Endothelial cell of umbilical vein (primary cell): ENCODE data around the gene FAM3B. TPM values are rescaled to one million over a fixed set of nuclear protein-coding genes. Genes with fewer than 3 reads are reported as not detected.

Experiments
- BruUV-seq: library from RNA; stranded (reverse); fragments of 400-500 nt; replicated peaks from 2 replicates; lab custom pipeline; 2021; lab: Mats Ljungman, UMichigan
- CTCF ChIA-PET: fragments of 300-600, 350-600 bp; sonication (Branson Sonifier 250); formaldehyde crosslinking; loops from one replicate; lab custom pipeline; 2021; ENCODE audit warnings: antibody characterized with exemption, inconsistent platforms; lab: Charles Lee
- POLR2A ChIA-PET: fragments of 300-600, 350-600 bp; sonication (Branson Sonifier 250); formaldehyde crosslinking; loops from one replicate; lab custom pipeline; 2021; ENCODE audit warnings: antibody characterized with exemption, inconsistent platforms; lab: Charles Lee
- DNase-seq: peaks from one replicate; pipeline ENCODE4 v3.0.0-alpha.2; 2011; ENCODE audit warnings: low read depth, low spot score
- FAIRE-seq: peaks from 2 replicates; lab custom pipeline; 2011; peaks lifted over from hg19 to GRCh38; lab: Jason Lieb, UNC
- H2AFZ ChIP-seq: 2 replicates; pipeline ENCODE4 v1.6.0; 2012; ENCODE audit warnings: low read depth, low read length, control low read depth, inconsistent platforms
- H3K27ac ChIP-seq: 2 replicates; pipeline ENCODE4 v1.5.1; 2011; ENCODE audit warnings: low read depth, mild to moderate bottlenecking, control low read depth, low read length, moderate library complexity; ENCODE audit not compliant: insufficient read depth
- H3K27me3 ChIP-seq, 2 experiments: 2 replicates each; pipeline versions ENCODE4 v1.6.0 to v1.6.1; 2011; ENCODE audit warnings: low read length in 2 of 2, mixed read lengths in 1 of 2; ENCODE audit not compliant: control insufficient read depth in 2 of 2, insufficient read depth in 2 of 2
- H3K36me3 ChIP-seq, 2 experiments: 2 replicates in 1 of 2; 3 replicates in 1 of 2; pipeline ENCODE4 v1.5.1; 2011; ENCODE audit warnings: low read length in 2 of 2, mild to moderate bottlenecking in 1 of 2, moderate library complexity in 1 of 2; ENCODE audit not compliant: control insufficient read depth in 2 of 2, insufficient read depth in 2 of 2; ENCODE audit errors: extremely low read depth in 1 of 2
- H3K4me1 ChIP-seq: 3 replicates; pipeline ENCODE4 v1.5.1; 2011; ENCODE audit warnings: mild to moderate bottlenecking, low read length; ENCODE audit not compliant: control insufficient read depth, insufficient read depth; ENCODE audit errors: extremely low read depth
- H3K4me2 ChIP-seq: 2 replicates; pipeline ENCODE4 v1.6.1; 2011; ENCODE audit warnings: low read length, control low read depth, mixed read lengths; ENCODE audit not compliant: insufficient read depth
- H3K4me3 ChIP-seq, 3 experiments: fragments of 200-600 bp in 1 of 3; sonication (generic), shearing (Covaris generic) in 1 of 3; replicated peaks in 1 of 3; 2 replicates each; pipeline ENCODE4 v1.5.1; 2011 to 2016; ENCODE audit warnings: control low read depth in 3 of 3, low read length in 3 of 3, mild to moderate bottlenecking in 2 of 3, inconsistent platforms in 1 of 3, low read depth in 1 of 3, moderate library complexity in 1 of 3; ENCODE audit not compliant: insufficient read depth in 1 of 3
- H3K79me2 ChIP-seq: 2 replicates; pipeline ENCODE4 v1.6.0; 2012; ENCODE audit warnings: low read length, inconsistent platforms; ENCODE audit not compliant: control insufficient read depth, insufficient read depth
- H3K9ac ChIP-seq: replicated peaks from 2 replicates; pipeline ENCODE3; 2011; ENCODE audit warnings: low read length, control low read depth; ENCODE audit not compliant: insufficient read depth; ENCODE audit errors: extremely low read depth
- H3K9me1 ChIP-seq: replicated peaks from 3 replicates; pipeline ENCODE4 v1.6.0; 2011; ENCODE audit warnings: mild to moderate bottlenecking, low read length; ENCODE audit not compliant: control insufficient read depth, insufficient read depth; ENCODE audit errors: extremely low read depth
- H3K9me3 ChIP-seq: replicated peaks from 2 replicates; pipeline ENCODE4 v1.5.1; 2012; ENCODE audit warnings: low read length, inconsistent platforms; ENCODE audit not compliant: control insufficient read depth, insufficient read depth
- H4K20me1 ChIP-seq: replicated peaks from 2 replicates; pipeline ENCODE3; 2011; ENCODE audit warnings: mild to moderate bottlenecking, low read length; ENCODE audit not compliant: control insufficient read depth, insufficient read depth; ENCODE audit errors: extremely low read depth
- EZH2 ChIP-seq: IDR thresholded peaks from 2 replicates; pipeline ENCODE4 v1.6.1; 2012; ENCODE audit warnings: borderline replicate concordance, low read depth, mild to moderate bottlenecking, moderate library complexity, low read length, inconsistent platforms; ENCODE audit not compliant: severe bottlenecking
- FOS ChIP-seq: IDR thresholded peaks from 2 replicates; pipeline ENCODE4 v1.6.1; 2011; ENCODE audit warnings: mild to moderate bottlenecking, low read length, moderate library complexity, borderline replicate concordance; ENCODE audit not compliant: insufficient read depth
- GATA2 ChIP-seq: IDR thresholded peaks from 2 replicates; pipeline ENCODE4 v1.7.0; 2011; ENCODE audit warnings: low read depth, mild to moderate bottlenecking, moderate library complexity, mixed read lengths, low read length; ENCODE audit not compliant: insufficient read length, insufficient read depth
- JUN ChIP-seq: IDR thresholded peaks from 2 replicates; pipeline ENCODE4 v1.6.1; 2011; ENCODE audit warnings: borderline replicate concordance, low read depth; ENCODE audit not compliant: insufficient read length, insufficient read depth
- MYC ChIP-seq: IDR thresholded peaks from one replicate; pipeline ENCODE4 v1.6.1; 2011; ENCODE audit warnings: mild to moderate bottlenecking, low read depth, low read length
- POLR2A ChIP-seq: IDR thresholded peaks from 2 replicates; pipeline ENCODE4 v1.6.1; 2012; ENCODE audit warnings: low read depth, mild to moderate bottlenecking, control low read depth, low read length
- POLR2AphosphoS5 ChIP-seq: IDR thresholded peaks from 2 replicates; pipeline ENCODE4 v1.6.1; 2012; ENCODE audit warnings: low read depth, mild to moderate bottlenecking, control low read depth, low read length, moderate library complexity; ENCODE audit not compliant: insufficient read depth
- dilution Hi-C: fragments of 300-500 bp; cut with MboI; formaldehyde crosslinking; loops from one replicate; pipeline ENCODE4 v1.15.0; 2019; ENCODE audit warnings: low sequenced_read_pairs; ENCODE audit not compliant: extremely low pct_ligation_motif_present
- intact Hi-C: fragments of 100-400 bp; cut with micrococcal nuclease; formaldehyde crosslinking; loops from one replicate; pipeline ENCODE4 v1.10.0; 2022
- polyA plus RNA-seq, 4 experiments: library from polyadenylated mRNA; depleted of rRNA in 3 of 4; stranded (reverse) in 3 of 4; unstranded in 1 of 4; fragments of >200 nt; gene quantifications; 2 replicates each; pipeline versions ENCODE4 v1.2.1 to v1.2.3, GENCODE V29; 2011 to 2012; ENCODE audit warnings: missing spikeins in 1 of 4
- total RNA-seq: library from RNA; stranded (reverse); gene quantifications from 2 replicates; pipeline ENCODE4 v1.2.3, GENCODE V29; 2021
- TF ChIP-seq, protein P1 (sequence below), 2 donors: IDR thresholded peaks; 1 replicate in 1 of 2; 2 replicates in 1 of 2; pipeline ENCODE4 v1.5.1; 2011; ENCODE audit warnings: low read length in 2 of 2, mild to moderate bottlenecking in 2 of 2, moderate library complexity in 2 of 2, control low read depth in 1 of 2, inconsistent platforms in 1 of 2, low read depth in 1 of 2; ENCODE audit not compliant: insufficient read depth in 1 of 2; ENCODE audit errors: extremely low read depth in 1 of 2
- TF ChIP-seq, protein P2 (sequence below): IDR thresholded peaks from 2 replicates; pipeline ENCODE4 v1.6.1; 2011; ENCODE audit not compliant: insufficient read depth, insufficient read length

FAM3B gene
- total and polyA plus RNA-seq, 2 donors (not counting 3 experiments of a cell fraction or from before 2014, with no cell fraction given) = not detected

DNA sequence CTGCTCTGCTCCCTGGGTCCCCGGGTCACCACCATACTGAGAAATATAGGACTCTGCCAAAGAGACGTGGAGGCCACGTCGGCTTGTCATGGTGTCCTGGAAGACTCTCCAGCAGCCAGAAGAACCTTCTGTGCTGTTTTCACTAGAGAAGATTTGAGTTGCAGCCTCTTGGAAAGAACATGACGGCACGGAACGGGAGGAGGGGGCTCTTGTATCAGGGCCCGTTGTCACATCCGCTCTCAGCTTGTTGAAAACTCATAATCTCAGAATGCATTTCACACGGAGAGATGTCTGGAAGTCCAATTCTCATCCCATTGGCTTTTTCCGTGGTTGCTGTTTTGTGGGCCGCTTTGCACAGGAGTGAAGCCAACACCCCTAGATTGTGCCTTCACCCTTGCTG is 39.4 kb upstream of the FAM3B start:
- Histone ChIP-seq H3K4me3 (no peak overlapping the region), H3K9me3 (no peaks in the 10 kb centered on the region), H3K27ac (no peak overlapping the region), H3K36me3 (peaks cover 0 to 7% of the 10 kb centered on the region in 2 experiments), H3K4me2 (no peak overlapping the region), H3K79me2 (no peaks in the 10 kb centered on the region), H3K9ac (no peak overlapping the region), H4K20me1 (no peaks in the 10 kb centered on the region), H2AFZ (no peak overlapping the region), H3K27me3 (no peaks in the 10 kb centered on the region), H3K9me1 (no peaks in the 10 kb centered on the region), H3K4me1 (no peaks in the 10 kb centered on the region)
- dilution Hi-C loops = no loop called here
- TF ChIP-seq, protein P1, sequence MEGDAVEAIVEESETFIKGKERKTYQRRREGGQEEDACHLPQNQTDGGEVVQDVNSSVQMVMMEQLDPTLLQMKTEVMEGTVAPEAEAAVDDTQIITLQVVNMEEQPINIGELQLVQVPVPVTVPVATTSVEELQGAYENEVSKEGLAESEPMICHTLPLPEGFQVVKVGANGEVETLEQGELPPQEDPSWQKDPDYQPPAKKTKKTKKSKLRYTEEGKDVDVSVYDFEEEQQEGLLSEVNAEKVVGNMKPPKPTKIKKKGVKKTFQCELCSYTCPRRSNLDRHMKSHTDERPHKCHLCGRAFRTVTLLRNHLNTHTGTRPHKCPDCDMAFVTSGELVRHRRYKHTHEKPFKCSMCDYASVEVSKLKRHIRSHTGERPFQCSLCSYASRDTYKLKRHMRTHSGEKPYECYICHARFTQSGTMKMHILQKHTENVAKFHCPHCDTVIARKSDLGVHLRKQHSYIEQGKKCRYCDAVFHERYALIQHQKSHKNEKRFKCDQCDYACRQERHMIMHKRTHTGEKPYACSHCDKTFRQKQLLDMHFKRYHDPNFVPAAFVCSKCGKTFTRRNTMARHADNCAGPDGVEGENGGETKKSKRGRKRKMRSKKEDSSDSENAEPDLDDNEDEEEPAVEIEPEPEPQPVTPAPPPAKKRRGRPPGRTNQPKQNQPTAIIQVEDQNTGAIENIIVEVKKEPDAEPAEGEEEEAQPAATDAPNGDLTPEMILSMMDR (IDR thresholded peaks at IDR 0.05; ENCODE audit: extremely low read depth in 1 of 2, insufficient read depth in 1 of 2, low read depth in 1 of 2, low read length in 2 of 2) = no peak
- TF ChIP-seq JUN (no peak), POLR2AphosphoS5 (no peak), FOS (no peak), GATA2 (no peak)
- BruUV-seq = no TSS peak
- FAIRE-seq = no peak
- POLR2A ChIA-PET = no interaction called here
- CTCF ChIA-PET = no interaction called here
- intact Hi-C loops = no loop called here
- DNase-seq = no peak

DNA sequence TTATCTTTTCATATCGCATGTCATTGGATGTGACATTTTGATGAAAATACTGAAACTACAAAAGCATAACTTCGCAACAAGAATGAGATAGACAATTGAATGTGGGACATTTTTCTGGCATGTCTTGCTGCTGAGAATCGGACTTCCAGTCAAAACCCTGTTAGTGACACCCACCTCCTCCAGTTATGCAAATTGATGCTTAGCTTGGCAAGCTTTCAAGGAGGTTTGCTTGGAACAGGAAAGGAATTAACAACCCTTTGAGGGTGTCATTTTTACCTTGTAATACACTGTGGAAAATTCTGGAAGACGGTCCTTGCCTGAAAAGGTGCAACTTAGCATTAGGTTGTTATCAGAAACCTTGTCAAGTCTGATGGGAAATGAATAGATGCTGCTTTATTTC is 38.8 kb upstream of the FAM3B start:
- TF ChIP-seq, protein P1 (IDR thresholded peaks at IDR 0.05; ENCODE audit: extremely low read depth in 1 of 2, insufficient read depth in 1 of 2, low read depth in 1 of 2, low read length in 2 of 2) = no peak
- no peak for TF ChIP-seq FOS
- no peak for TF ChIP-seq POLR2AphosphoS5
- TF ChIP-seq, protein P2, sequence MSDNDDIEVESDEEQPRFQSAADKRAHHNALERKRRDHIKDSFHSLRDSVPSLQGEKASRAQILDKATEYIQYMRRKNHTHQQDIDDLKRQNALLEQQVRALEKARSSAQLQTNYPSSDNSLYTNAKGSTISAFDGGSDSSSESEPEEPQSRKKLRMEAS = no peak
- no peak for TF ChIP-seq GATA2
- no peak for TF ChIP-seq EZH2
- no peak for TF ChIP-seq MYC
- TF ChIP-seq POLR2A = no peak
- TF ChIP-seq JUN = no peak
- no TSS peak for BruUV-seq
- dilution Hi-C loops = no loop called here
- H3K9ac ChIP-seq = no peak overlapping the region
- H3K4me1 ChIP-seq = no peaks in the 10 kb centered on the region
- H2AFZ ChIP-seq = no peak overlapping the region
- no peaks in the 10 kb centered on the region for H3K79me2 ChIP-seq
- H3K9me1 ChIP-seq = no peaks in the 10 kb centered on the region
- H3K4me2 ChIP-seq = no peak overlapping the region
- intact Hi-C loops = no loop called here
- no peak overlapping the region for H3K4me3 ChIP-seq
- DNase-seq = no peak
- ChIA-PET CTCF (no interaction called here), POLR2A (no interaction called here)
- FAIRE-seq = no peak
- no peak overlapping the region for H3K27ac ChIP-seq
- no peaks in the 10 kb centered on the region for H3K9me3 ChIP-seq
- H3K36me3 ChIP-seq = peaks cover 0 to 7% of the 10 kb centered on the region in 2 experiments
- no peaks in the 10 kb centered on the region for H4K20me1 ChIP-seq
- peaks cover 0 to 2% of the 10 kb centered on the region in 2 experiments for H3K27me3 ChIP-seq
